GM12874 (cell line): ENCODE results near the gene FNTB.

Experiments
- CTCF ChIP-seq: IDR thresholded peaks from 2 replicates; pipeline ENCODE4 v1.5.1; 2011; ENCODE audit warnings: low read depth, mild to moderate bottlenecking, control low read depth, low read length, moderate library complexity; ENCODE audit not compliant: insufficient read depth

Gene FNTB

GRCh38 chr14:65033181-65033580 is 46.5 kb downstream of the FNTB start:
- TF ChIP-seq CTCF = no peak

GRCh38 chr14:65034021-65034420 is 47.3 kb downstream of the FNTB start:
- no peak for TF ChIP-seq CTCF

GRCh38 chr14:65035049-65035448 is 48.4 kb downstream of the FNTB start:
- TF ChIP-seq CTCF = no peak

GRCh38 chr14:65038966-65039365 is 52.3 kb downstream of the FNTB start:
- TF ChIP-seq CTCF = no peak

GRCh38 chr14:65040666-65041433 is 54.2 kb downstream of the FNTB start:
- TF ChIP-seq CTCF = no peak

- TF ChIP-seq CTCF = no peak
Measured at GRCh38 chr14:65041434-65041915, 54.8 kb downstream of the FNTB start.

- no peak for TF ChIP-seq CTCF
Measured at GRCh38 chr14:65042296-65042695, 55.6 kb downstream of the FNTB start.
